Sciatic nerve (tissue), 2 donors: ENCODE results near the gene MIGA2. TPM values are rescaled to one million over a fixed set of nuclear protein-coding genes. Genes with fewer than 3 reads are reported as not detected.
"Not testable (repeated sequence)": the region's sequence is repeated elsewhere in the genome, so short reads cannot be mapped to it uniquely, and the experiment has no call there.

Experiments used
- ATAC-seq: fragments of 200-7000 bp; cut with Tn5 transposase; one replicate; pipeline ENCODE4 v1.9.1; 2020; ENCODE audit warnings: mild to moderate bottlenecking, moderate library complexity
- DNase-seq: peaks from one replicate; pipeline ENCODE4 v3.0.0-alpha.2; 2020; ENCODE audit warnings: low spot score
- intact Hi-C: fragments of 100-400 bp; cut with DNase I; formaldehyde crosslinking; loops from one replicate; pipeline ENCODE4 v1.14.2; 2022
- total RNA-seq: library from RNA; stranded (reverse); fragmentation: NEBNext Ultra II Directional; extraction: Animal tissue kit (Norgen Biotek cat#: 25700); gene quantifications from one replicate; pipeline ENCODE4 v1.2.1, GENCODE V29; 2021
- donor health status: DM: no; HTN: no; CAD: no.
- donor health status: DM: no; HTN: no; CAD: no.

Gene MIGA2
- 25.5 TPM for total RNA-seq

- DNase-seq (peak; percentile 97), ATAC-seq (peak; percentile 99)
- intact Hi-C loops = no loop called here
These were observed at the start of gene MIGA2 for GRCh38 chr9:129036241-129036922. MIGA2 (plus strand) TSS chr9:129036626; CDS start chr9:129040595, 3,969 bp downstream.

DNA sequence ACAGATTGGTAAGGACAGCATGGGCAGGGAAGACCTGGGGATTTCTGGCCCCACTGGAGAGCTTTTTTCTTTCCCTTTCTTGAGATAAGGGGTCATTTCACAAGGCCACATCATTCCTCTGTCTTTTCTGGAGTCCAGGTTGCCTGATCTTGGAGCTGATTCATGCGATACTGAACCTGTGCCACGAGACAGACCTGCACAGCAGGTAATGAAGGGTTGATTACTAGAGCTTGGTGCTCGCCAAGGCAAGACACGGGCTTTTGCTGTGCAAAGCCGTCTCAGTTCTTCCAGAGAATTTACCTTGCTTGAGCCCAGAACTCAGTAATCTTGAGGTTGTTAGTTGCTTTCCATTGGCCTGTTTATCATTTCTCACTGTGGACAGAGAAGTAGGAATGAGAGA, 49.8 kb upstream of the MIGA2 start:
- DNase-seq (no peak), ATAC-seq (no peak)
- intact Hi-C loops = no loop called here

GRCh38 chr9:128987805-128988204, 48.6 kb upstream of the MIGA2 start:
- DNase-seq (no peak), ATAC-seq (peak; percentile 39)
- intact Hi-C loops = no loop called here

- no peak for ATAC-seq
- no peak for DNase-seq
- intact Hi-C loops = no loop called here
These were observed 43.4 kb upstream of the MIGA2 start for GRCh38 chr9:128992995-128993394.

DNA sequence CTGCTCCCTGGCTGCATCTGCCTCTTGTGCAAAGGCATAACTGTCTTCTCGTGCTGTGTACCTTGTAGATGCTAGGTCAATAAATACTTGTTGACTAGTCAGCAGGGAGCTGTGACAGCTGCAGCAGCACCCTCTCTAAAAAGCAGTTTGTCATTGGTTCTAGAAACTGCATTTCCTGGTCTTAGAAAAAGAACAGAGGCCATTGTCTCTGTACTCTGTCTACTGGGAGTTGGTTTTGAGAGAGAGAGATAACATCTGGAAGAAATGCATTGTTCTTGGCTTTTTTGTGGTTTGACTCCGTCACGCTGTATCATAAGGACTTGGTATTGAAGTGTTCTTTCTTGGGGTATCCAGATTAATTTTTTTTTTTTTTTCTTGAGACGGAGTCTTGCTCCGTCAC, 40.6 kb upstream of the MIGA2 start:
- DNase-seq = no peak
- ATAC-seq = peak; percentile 60
- intact Hi-C loops = no loop called here

GRCh38 chr9:128998462-128998861, 38.0 kb upstream of the MIGA2 start:
- intact Hi-C loops = no loop called here
- DNase-seq (no peak), ATAC-seq (no peak)

DNA sequence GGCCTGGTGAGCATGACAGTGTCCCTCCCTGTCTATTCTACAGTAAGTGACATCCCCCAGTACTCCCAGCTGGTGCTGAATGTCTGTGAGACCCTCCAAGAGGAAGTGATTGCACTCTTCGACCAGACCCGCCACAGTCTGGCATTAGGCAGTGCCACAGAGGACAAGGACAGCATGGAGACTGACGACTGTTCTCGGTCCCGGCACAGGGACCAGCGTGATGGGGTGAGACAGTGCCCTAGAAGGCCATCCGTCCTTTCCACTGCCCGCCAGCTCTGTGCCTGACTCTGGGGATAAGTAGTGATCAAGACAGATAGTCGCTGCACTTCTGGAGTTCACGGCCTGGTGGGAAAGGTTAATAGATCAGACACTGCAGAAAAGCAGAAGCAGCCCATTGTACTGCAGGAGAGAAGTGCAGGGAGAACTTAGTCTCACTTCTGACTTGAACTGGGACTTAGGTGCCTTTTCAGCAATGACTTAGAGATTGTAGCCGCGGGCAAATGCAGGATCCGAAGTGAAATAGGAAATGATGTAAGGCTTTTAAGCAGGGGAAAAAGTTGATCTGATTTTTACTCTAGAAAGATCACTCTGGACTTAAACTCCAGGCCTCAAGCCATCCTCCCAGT, 36.7 kb upstream of the MIGA2 start:
- ATAC-seq = no peak
- intact Hi-C loops = no loop called here
- no peak for DNase-seq

DNA sequence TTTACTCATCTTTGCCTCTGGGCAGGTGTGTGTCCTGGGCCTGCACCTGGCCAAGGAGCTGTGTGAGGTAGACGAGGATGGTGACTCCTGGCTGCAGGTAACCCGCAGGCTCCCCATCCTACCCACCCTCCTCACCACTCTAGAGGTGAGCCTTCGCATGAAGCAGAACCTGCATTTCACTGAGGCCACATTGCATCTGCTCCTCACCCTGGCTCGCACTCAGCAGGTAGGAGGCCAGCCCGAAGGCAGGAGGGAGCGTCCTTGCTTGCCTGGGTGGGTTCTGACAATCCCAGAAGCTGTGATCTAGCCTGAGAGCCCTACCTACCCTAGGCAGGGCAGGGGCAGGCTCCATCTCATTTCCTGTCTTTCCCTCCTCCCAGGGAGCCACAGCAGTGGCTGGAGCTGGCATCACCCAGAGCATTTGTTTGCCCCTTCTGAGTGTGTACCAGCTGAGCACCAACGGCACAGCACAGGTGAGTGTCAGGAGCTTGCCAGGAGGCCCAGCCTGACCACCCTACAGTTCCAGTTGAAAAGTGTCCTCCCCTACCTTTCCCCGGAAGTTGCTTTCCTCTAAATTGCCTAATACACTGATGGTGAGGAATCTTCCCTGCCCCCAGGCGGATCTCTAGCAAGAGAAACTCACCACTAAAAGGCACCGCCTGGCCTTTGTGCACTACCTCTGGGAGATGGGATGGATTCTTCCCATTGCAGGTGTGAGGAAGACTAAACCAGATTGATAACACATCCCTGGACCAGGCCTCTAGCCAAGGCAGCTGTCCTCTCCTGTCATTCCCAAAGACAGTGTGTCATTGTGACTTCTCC, 34.7 kb upstream of the MIGA2 start:
- no peak for DNase-seq
- intact Hi-C loops = no loop called here
- ATAC-seq = no peak

- no peak for DNase-seq
- intact Hi-C loops = no loop called here
- ATAC-seq = no peak
These were observed 33.4 kb upstream of the MIGA2 start for GRCh38 chr9:129002992-129003391.

GRCh38 chr9:129004173-129004572, 32.3 kb upstream of the MIGA2 start:
- DNase-seq, intact Hi-C loops, ATAC-seq: not testable (repeated sequence)

GRCh38 chr9:129005336-129005997, 31.0 kb upstream of the MIGA2 start:
- intact Hi-C loops = no loop called here
- ATAC-seq (no peak), DNase-seq (no peak)

DNA sequence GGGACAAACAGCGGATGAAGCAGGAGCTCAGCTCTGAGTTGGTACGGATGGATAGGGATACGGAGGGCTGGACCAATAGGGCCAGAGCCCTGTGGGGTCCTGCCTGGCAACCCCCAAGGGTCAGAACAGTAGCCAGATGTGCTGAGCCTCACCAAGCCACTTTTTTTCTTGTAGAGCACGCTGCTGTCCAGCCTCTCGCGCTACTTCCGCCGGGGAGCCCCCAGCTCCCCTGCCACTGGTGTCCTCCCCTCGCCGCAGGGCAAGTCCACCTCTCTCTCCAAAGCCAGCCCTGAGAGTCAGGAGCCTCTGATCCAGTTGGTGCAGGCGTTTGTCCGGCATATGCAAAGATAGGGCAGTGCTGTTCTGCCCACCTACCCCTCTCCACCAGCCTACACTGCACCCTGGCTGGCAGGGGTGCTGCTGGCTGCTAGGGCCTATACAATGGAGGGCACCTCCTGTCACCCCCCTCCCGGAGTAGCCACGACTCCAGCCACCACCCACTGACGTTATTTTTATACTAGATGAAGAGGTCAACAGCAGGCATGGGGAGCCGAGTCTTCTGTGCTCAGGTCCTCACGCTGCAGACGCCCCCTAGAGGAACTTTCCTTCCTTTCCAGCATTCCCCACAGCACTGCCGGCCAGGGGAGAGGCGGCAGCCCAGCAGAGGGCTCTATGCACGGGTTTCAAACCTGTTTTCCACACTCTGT, 29.9 kb upstream of the MIGA2 start:
- DNase-seq (peak; percentile 82), ATAC-seq (peak; percentile 90)
- intact Hi-C loops = no loop called here

DNA sequence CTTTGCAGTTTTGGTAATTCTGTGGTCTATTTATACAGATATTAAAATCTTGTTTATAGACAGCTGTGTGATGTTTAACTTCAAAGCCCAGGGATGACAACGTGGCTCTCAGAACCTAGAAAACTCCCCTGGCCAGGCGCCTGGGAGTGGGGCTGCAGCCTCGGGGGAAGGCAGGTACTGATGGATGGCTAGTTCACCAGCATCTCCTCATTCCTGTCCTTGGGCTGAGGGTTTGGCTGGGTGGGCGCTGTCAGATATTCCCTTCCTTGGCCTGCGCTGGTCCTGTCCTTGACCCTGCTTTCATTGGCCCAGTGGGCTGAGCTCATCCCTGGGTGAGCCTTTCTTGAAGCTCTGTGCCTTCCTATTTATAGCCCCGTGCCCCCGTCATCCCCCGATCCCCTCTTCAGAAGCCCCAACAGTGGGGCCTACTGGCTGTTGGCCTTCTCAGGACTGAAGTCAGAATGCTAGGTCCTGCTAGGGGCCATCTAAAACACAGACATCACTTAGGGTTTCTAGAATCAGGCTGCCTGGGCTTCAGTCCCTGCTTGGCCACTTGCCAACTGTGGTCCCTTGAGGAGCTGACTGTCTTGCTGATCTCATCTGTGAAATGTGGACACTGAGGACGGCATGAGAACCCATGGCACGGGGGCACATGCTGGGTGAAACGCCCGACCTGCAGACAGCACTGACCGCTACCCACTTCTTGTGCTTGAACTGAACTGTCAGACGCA, 29.2 kb upstream of the MIGA2 start:
- DNase-seq (peak; percentile 82), ATAC-seq (peak; percentile 41)
- intact Hi-C loops = no loop called here

- no peak for DNase-seq
- intact Hi-C loops = no loop called here
- ATAC-seq = no peak
These were observed 28.5 kb upstream of the MIGA2 start for GRCh38 chr9:129007766-129008468.

- no peak for DNase-seq
- no peak for ATAC-seq
- intact Hi-C loops = no loop called here
These were observed 27.9 kb upstream of the MIGA2 start for GRCh38 chr9:129008469-129008965.

GRCh38 chr9:129008986-129009583, 27.3 kb upstream of the MIGA2 start:
- ATAC-seq (no peak), DNase-seq (no peak)
- intact Hi-C loops = no loop called here

- no peak for ATAC-seq
- intact Hi-C loops = no loop called here
- DNase-seq = no peak
These were observed 26.8 kb upstream of the MIGA2 start for GRCh38 chr9:129009584-129010141.
